ENCODE results near the gene NATD1.

Gene NATD1

DNA sequence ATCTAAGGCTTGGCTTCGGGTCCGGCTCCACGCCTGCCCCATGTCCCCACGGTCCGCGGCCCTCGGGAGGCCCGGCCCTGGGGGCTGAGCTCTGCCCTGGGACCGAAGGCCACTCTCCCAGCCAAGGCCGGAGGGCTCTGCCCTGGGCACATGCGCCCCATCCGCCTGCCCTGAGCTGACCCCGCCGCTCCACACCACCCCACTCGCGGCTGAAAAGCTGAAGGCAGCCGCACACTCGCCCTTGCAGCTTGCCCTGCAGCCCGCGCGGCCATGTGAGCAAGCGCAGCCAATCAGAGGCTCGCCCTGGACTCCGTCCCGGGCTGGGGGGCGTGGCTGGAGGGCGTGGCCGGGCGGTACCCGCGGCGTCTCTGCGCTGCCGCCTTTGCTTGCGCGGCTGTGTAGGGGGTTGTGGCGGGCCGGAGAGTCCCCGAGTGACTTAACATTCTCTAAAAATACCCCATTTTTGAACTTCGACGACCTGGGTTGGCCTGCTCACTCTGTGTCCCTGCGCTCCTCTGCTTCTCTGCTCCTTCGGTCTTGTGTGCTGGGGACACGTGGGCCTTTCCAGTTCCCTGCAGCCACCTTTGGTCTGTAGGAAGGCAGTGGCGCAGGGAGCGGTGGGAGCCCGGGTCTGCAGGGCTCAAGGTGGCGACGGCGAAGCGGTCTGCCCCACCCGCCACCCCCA lies 22.5 kb upstream of the NATD1 start:
- DNase-seq (ENCODE audit: low read depth in 2 of 2) = peak; percentile 90 to 93

DNA sequence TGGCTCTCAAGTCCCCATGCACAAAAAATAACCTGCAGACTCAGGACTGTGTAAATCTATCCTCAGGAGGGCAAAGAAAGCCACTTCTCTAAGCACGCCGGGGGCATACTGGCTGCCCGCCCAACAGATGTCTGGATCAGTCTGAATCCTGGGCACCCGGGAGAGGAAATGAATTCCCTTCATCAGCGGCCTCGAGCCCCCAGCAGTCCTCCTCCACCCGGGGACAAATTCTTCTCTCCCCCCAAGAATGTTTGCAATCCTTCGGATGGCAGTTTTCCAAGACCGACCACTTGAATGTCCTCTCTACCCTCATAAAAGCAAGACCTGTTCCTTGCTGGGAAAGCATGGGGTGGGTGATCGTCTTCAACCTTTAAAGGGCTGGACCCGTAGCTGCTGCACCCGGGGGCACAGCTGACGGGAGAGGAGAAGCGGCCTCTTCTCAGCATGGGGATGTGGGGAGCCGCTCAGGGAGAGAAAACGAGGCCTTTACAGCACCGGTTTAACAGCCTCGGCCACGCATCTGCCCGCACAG lies 21.9 kb upstream of the NATD1 start:
- no peak for DNase-seq (ENCODE audit: low read depth in 2 of 2)

DNA sequence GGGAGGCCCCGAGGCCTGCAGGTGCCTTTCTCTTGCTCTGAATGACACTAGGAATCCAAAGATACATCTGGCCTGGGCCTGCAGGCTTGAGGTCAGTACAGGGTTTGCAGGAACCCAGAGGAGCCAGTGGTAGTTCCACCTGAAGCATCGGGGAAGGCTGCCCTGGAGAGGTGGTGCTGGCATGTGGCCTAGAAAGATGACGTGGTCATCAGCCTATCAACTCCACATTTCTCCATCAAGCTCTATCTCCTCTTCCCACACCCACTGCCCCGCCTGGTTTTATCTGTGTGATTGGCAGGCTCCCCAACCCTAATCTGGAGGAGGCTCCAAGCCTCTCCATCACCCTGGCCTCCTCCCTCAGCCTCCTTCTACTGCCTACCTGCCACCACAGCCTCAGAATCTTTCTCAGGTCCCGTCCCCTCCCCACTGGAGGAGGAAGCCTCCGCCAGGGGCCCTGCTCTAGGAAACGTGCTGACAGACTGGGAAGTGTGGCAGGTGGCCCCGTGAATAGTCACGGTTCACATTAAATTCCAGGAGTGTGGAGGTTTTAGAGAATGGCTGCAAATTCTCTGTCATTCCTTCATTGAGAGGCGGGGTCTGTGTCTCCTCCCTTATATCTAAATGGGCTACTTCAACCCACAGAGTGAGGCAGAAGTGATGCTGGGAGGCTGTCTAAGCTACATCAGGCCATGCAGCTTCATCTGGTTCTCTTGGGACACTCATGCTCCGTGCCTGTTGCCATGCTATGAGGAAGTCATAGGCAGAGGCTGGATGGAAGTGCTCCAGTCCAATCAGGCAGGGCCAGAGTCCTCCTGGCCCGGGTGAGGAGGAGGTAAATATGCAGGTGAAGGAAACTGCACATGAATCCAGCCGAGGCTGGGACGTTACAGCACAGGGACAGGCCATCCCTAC lies 19.9 kb upstream of the NATD1 start:
- DNase-seq (ENCODE audit: low read depth in 2 of 2) = no peak

DNA sequence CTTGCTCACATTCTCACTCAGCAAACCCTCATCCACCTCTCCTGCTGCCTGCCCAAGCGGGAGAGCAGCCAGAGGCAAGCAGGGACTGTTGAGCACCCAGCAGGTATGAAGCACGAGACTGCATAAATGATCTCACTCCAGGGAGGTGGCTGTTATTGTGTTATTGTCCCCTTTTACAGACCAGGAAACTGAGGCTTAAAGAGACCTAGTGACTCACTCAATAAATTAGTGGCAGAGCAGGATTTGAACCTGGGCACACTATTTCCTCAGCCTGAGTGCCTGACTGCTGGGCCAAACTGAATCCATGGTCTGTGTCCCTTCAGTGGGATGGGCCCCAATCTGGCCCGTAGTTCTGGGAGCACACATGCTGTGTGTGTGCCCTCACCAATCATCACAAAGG lies 19.0 kb upstream of the NATD1 start:
- no peak for DNase-seq (ENCODE audit: low read depth in 2 of 2)

DNA sequence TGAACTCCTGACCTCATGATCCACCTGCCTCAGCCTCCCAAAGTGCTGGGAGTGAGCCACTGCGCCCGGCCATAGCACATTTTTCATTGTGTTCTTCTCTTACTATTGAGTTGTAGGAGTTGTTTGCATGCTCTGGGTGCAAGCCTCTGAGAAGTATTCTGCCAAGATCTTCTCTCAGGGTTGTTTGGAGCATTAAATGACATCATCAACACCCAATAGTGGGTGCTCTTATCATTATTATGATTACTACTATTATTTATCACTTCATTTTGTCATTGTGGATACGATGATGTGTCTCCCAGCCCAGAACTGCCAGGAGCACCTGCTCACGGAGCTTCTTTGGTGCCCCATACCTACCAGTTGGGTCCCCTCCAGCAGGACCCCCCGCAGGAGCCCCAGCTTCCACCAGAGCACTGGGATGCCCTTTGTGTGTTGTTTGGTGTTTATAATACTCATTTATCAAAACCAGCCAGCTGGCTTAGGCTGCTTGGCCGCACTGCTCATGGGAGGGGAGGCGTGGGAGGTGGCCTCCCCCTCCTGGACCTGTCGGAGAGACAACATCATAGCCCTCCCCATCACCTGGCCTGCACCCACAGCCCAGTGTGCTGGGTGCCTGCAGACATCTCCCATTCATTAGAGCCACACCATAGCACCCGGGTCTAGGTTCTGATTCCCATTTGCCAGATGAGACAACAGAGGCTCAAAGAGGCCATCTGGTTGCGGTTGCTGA lies 18.4 kb upstream of the NATD1 start:
- no peak for DNase-seq (ENCODE audit: low read depth in 2 of 2)

DNA sequence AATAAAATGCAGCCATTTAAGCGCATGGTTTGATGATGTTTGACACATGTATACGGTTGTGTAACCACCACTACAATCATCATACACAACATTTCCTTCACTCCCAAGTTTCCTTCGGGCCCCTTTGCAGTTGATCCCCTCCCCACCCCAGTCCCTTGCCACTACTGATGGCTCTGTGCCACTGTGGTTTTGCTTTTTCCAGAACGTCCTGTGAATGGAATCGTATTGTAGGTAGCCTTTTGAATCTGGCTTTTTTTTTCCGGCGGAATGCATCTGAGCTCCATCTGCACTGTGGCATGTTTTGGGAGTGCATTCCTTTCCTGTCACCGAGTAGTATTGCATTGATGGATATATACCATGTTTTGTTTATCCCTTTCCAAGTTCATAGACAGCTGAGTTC lies 16.2 kb upstream of the NATD1 start:
- no peak for DNase-seq (ENCODE audit: low read depth in 2 of 2)

DNA sequence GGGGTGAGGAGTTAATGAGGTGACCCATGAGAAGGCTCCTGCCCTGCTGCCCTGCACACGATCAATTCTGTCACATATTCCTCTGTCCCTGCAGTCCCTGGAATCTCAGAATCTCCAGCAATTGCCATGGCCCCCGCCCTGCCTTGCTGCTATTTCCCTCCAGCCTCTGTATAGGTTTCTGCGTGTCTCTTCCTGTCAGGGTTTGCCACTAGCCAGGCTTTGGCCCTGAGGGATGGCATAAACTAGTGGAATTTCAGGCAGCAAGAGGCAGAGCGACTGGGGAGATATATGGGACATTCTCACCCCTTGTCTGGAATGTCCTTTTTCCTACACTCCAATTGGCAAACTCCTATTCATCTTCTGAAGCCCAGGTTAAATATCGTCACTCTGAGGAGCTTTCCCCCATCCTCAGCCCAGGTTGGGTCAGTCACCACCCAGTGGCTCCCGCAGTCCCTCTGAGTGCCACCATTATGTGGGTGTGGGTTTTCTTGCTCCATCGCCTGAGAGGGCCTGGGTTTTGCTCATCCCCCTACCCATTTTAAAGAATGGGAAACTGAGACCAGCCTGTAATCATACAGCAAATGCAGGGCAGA lies 15.5 kb upstream of the NATD1 start:
- no peak for DNase-seq (ENCODE audit: low read depth in 2 of 2)

DNA sequence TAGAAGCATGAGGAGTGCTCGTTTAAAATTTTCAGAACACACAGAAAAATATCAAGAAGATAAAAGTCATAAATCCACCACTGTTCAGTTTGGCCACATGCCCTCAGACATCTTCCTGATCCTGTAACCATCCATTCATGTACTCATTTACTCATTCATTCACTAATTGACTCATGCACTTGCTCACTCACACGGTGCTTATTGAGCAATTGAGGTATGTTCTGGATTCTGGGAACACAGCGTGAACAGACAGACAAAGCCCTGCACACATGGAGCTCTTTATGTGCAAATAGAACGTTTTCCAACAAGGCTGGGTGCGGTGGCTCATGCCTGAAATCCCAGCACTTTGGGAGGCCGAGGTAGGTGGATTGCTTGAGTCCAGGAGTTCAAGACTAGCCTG lies 10.2 kb upstream of the NATD1 start:
- no peak for DNase-seq (ENCODE audit: low read depth in 2 of 2)

DNA sequence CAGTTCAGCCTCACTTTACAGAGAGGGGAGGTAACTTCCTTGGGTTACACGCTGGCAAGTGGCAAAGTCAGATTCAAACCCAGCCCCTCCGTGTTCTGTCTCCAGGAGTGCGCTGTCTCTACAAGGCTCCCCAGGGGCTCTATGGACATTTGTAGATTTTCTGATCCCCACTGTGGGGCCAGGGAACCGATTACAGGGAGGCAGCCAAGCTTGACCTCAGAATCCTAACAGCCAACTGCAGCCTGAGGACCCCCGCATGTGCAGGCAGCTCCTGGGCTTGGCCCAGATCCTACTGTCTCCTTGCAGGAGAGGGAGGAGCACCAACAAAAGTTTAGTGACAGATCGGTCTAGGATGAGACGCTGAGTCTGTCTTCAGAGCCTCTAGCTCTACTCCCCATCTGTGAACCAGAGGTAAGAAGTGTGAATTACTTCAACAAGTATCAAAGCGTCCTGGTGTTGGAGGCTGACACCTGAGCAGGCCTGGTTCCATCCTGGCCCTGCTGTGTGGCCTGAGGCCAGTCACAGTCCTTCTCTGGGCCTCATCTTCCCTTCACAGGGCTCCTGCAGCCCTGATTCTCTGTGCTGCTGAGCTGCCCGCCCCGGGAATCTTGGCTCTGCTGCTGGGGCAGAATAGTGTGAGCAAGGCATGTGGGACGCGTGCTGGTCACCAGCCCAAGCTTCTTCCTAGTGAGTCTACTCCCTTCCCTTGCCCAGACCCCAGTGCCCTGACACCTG lies 9.2 kb upstream of the NATD1 start:
- no peak for DNase-seq (ENCODE audit: low read depth in 2 of 2)

DNA sequence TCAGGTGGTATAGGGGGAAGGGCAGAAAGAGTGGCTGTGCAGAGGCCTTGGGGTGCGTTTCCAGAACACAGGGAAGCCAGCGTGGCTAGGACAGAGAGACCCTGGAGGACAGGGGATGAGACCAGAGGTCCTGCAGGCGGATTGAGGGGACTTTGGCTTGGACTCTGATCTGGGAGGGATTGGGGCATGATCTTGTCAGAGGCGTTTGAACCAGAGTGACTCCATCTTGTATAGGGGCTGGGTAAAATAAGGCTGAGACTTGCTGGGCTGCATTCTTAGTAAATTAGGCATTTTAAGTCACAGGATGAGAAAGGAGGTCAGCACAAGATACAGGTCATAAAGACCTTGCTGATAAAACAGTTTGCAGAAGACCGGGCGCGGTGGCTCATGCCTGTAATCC lies 5.4 kb upstream of the NATD1 start:
- no peak for DNase-seq (ENCODE audit: low read depth in 2 of 2)

DNA sequence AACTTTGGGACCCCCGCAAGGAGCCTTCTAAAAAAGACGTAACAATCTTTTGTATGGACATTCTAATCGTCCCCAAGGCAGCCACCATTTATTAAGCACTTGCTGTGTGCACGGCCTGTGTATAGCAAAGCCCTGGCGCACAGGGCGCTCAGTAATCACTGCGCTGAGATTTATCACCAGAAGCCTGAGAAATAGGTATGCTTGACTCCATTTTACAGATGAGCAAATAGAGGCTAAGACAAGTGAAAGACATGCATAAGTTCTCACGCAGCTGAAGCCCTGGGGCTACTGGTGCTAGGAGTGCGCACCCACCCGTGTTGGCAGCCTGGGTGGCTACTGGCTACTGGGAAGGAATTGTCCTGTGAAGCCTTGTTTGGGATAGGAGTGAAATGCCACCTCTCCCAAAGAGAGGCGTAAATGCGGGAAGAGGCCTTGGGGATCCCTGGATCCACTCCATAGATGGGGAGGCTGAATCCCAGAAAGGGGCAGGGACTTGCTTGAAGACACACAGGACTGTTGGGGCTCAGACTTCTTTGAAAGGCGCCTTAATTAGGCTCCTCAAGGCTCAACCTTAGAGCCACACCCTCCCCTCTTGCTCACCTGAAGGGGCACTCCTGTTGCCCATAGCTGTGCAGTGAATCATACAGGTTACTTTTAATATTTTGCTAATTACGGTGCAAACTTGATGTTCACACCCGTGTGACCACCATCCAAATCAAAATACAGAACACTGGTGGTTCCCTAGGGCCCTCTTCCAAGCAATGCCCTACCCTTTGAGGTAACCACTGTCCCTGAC lies 634 bp upstream of the NATD1 start:
- no peak for DNase-seq (ENCODE audit: low read depth in 2 of 2)

DNA sequence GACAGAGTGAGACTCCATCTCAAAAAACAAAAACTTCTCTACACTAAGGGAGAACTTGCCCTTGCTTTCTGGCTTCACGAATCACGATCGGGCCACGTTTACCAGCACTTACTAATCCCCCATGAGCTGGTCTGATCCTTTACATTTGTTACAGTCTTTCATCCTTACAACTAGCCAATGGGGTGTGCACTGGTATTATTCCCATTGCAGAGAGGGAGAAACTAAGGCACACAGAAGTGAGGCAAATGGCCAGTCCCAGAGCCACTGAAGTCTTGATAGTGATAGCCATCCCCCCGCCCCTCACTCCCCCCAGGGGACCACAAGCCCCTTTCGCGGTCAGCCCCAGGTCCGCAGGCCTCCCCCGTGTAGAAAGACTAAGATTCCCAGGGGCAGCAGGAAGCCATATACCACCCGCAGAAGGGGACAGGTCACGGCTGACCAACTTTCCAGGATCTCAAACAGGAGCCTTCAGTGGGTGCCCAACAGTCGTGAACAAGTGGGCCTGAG lies 868 bp downstream of the NATD1 start:
- DNase-seq (ENCODE audit: low read depth in 2 of 2) = no peak

DNA sequence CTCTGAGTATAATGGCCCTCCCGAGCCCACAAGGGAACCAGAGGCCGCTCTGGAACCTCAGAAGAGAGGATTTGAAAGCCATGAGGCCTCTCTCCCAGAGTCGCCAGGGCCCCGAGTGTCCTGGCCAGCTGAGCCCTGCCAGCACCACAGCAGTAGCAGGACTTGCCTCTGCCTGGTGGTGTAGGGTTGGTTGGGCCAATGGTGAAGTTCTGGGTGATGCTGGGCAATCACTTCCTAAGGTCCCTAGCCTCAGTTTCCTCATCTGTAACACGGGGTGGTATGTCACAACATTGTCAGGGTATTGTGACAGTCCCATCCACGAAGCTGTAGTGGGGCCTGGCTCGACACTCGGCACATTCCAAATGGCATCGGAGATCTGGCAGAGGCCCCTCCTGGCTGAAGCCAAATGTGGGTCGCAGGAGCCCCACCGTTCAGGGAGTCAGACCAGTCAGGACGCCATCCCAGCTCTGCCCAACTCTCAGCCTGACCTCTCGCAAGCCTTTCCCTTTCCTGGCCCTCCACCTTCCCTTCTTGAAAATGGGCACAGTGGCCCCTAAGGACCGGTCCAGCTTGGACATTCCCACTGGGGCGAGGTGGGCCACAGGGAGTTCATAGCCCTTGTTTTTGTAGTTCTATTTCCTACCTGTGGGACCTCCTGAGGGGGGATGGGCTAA lies 1.7 kb downstream of the NATD1 start:
- no peak for DNase-seq (ENCODE audit: low read depth in 2 of 2)

DNA sequence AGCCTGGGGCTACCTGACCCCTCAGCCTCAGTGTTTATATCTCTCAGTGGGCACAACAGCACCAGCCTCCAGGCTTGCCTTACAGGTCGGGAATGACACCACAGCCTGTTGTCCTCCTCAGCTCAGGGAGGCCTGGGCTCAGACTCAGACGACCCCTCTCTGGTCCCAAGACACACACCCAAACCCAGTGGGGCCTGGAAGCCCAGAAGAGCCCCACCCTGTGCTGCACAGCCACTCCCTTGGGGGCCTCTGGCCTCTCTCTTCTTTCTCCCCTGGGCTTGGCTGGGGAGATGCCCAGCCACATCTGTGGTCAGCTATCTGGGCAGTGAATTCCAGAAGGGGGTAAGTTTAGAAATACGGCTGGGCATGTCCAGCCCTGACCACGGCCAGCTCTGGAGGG lies 2.4 kb downstream of the NATD1 start:
- no peak for DNase-seq (ENCODE audit: low read depth in 2 of 2)

DNA sequence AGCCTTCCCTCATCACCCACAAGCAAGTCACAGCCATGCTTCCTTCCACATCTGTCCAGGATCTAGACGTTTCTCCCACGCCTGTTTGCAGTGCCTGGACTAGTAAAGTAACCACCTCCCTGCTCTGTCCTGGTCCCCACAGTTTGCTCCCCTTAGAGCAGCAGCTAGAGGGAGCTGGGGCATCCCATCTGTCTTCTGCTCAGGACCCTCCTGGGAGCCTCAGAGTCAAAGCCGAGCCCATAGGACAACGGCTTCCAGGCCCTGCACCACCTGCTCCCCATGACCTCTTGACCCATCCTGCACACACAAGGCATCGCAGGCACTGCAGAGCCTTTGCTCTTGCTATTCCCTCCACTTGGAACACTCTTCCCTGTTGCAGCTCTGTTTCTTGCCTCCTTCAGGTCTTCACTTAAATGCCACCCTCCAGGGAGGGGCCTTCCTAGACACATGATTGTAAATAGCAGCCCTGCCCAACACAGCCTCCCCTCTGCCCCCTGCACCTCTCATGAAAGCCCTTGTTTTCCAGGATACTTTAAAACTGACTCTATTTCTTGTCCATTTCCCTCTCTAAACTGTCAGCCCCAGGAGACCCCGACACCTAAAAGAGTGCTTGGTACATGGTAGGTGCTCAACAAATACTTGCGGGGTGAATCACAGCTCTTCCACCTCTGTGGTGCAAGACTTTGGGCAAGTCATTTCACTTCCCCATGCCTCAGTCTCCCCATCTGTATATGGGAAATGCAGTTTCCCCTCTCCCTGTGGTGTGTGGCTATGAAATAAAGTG lies 3.1 kb downstream of the NATD1 start:
- no peak for DNase-seq (ENCODE audit: low read depth in 2 of 2)

DNA sequence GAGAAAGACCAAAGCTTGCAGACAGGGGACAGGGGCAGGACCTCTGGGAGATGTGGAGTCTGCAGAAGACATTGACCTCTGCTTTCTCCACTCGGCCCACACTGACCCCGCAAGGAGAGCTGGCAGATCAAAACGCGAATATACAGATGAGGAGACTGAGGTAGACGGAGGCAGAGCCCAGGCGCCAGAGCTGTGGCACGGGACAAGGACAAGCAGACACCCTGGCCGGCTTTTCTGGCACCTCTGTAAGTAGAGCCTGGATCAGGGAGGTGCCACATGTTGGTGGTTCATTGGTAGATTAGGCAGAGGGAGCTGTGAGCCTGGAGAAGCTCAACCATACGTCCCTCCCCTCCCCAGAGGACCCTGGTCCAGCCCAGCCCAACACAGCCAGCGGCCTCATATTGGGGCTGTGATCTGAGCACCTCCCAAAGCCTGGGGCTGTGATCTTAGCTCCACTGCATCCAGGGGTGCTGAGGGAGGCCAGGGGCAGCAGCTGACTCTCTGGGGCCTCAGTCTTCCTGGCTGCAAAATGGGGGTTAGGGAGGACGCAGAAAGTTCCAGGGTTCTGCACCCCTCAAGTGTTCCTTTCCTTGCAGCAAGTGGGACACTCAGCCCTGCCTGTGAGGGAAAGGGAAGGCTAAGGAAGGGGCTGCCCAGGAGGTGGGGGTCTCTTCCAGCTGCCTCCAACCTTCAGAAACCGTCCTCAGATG lies 4.0 kb downstream of the NATD1 start:
- DNase-seq (ENCODE audit: low read depth in 2 of 2) = no peak

DNA sequence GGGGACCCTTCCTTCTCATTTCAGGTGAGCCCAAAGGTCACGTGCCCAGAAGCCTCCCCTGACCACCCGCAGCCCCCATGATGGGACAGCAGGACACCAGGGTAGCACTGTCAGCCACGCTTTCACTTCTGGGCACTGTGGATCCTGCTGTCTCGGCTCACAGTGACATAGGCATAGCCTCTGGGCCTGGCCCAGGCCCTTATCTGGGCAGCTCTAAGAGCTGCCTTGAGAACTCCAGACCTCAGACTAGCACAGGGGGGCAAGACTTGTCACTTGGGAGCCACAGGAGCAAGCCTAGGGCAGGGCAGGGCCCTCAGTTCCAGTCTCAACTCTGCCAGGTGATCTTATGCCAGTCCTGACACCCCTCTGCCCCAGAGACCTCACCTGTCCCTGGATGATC lies 4.7 kb downstream of the NATD1 start:
- DNase-seq (ENCODE audit: low read depth in 2 of 2) = no peak

DNA sequence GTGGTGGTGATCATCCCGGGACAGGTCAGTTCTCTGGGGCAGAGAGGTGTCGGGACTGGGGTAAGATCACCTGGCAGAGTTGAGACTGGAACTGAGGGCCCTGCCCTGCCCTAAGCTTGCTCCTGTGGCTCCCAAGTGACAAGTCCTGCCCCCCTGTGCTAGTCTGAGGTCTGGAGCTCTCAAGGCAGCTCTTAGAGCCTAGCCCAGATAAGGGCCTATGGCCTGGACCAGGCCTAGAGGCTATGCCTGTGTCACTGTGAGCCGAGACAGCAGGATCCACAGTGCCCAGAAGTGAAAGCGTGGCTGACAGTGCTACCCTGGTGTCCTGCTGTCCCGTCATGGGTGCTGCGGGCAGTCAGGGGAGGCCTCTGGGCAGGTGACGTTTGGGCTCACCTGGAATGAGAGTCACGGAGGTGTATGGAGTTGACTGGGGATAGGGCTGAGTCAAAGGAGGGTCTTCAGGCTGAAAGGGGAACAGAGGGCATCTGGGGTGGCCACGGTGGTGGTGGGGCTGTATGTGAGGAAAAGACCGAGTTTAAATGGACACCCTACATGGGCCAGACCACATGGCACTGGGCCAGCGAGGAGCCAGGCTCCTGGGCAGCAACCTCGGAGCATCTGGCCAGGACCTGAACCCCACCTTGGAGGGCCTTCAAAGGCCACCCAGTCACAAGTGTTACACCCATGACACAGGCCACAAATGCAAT lies 5.5 kb downstream of the NATD1 start:
- DNase-seq (ENCODE audit: low read depth in 2 of 2) = no peak
